D721Med (cell line): ENCODE measurements around the gene APOB.

ENCODE experiments used
- DNase-seq: peaks from one replicate; pipeline ENCODE4 v3.0.0; 2011; ENCODE audit warnings: low spot score; ENCODE audit not compliant: insufficient read length
- FAIRE-seq: peaks from 2 replicates; lab custom pipeline; 2011; peaks lifted over from hg19 to GRCh38; lab: Jason Lieb, UNC
- TF ChIP-seq, protein P1 (sequence below): IDR thresholded peaks from 2 replicates; pipeline ENCODE4 v1.5.1; 2012; ENCODE audit warnings: mild to moderate bottlenecking, control low read depth; ENCODE audit not compliant: insufficient read depth; ENCODE audit errors: missing control alignments

The APOB gene

DNA sequence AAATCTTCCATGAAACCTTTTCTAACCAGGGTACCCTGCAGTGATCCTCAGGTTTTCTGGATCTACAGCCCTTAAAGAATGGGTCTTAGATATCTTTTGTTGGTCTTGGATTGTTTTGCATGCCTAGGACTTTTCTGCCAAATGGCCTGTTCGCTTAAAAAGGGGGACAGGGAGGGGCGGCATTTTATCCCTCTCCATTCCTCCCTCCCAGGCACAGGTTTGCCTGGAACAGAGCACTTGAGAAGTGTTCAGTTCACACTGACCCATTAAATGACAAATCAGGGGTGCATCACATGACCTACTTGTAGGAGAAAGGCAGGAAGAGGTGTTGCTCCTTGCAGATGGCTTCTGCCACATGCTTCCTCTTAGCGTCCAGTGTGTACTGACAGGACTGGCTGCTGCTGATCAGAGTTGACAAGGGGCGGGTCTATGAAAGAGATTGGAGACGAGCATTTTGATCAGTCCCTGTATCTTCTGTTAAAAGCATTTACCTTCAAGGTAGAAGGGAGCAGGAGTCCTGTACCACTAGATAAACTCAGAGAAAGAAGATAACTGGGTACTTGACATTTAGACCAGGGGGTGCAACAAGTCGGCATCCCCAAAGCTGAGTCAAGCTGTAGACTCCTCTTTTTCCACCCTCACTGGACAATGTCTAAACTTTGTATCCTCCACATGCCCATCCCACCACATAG is 8.4 kb downstream of the APOB start:
- TF ChIP-seq, protein P1, sequence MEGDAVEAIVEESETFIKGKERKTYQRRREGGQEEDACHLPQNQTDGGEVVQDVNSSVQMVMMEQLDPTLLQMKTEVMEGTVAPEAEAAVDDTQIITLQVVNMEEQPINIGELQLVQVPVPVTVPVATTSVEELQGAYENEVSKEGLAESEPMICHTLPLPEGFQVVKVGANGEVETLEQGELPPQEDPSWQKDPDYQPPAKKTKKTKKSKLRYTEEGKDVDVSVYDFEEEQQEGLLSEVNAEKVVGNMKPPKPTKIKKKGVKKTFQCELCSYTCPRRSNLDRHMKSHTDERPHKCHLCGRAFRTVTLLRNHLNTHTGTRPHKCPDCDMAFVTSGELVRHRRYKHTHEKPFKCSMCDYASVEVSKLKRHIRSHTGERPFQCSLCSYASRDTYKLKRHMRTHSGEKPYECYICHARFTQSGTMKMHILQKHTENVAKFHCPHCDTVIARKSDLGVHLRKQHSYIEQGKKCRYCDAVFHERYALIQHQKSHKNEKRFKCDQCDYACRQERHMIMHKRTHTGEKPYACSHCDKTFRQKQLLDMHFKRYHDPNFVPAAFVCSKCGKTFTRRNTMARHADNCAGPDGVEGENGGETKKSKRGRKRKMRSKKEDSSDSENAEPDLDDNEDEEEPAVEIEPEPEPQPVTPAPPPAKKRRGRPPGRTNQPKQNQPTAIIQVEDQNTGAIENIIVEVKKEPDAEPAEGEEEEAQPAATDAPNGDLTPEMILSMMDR, result no peak
- FAIRE-seq (no peak), DNase-seq (no peak)

DNA sequence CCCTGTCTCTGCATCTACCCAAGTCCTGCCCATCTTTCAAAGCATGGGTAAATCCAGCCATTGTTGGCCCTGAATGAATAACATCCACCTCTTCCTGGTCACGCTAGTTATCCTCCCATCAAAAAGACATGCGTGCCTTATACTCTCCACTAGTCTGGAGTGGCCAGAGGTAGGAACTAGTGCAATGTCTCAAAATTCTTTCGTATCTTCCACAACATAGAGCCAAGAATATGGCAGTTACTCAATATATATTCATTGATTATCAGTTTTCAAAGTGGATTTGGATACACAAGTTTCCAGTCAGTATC is 8.9 kb downstream of the APOB start:
- FAIRE-seq (no peak), DNase-seq (no peak)
- TF ChIP-seq, protein P1, result no peak

DNA sequence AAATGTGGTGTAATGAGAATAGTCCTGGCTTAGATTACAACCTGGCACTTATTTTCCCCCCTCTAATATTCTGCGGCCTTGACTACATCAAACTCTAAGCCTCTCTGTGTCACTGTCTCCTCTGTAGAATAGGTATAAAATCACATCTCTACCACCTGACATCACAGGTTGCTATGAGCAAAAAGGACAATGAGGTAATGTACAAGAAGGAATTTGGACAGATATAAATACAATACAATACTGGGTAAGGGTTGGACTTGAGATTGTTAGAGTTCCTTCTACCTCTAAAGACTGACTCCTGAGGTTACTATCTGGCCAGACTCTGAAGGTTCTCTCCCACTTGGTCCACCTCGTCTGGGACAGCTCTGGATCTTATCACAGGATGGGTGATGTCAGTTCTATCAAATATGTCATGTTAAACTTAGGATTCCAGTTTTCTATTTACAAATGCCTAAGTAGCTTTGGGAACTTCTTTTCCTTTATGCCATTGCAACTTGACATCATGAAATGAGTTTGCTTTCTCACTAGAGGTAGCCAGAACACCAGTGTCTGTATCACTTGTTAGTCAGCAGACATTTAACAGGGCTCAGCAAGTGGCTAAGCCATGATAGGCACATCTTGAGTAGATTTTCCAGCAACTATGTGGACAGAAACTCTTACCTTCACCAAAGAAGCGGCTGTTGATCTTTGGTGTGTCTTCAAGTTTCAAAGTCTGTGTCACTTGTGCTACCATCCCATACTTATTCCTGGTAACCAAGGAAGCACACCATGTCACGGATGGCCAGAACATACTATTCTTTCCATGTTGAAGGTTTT is 9.5 kb downstream of the APOB start:
- no peak for FAIRE-seq

DNA sequence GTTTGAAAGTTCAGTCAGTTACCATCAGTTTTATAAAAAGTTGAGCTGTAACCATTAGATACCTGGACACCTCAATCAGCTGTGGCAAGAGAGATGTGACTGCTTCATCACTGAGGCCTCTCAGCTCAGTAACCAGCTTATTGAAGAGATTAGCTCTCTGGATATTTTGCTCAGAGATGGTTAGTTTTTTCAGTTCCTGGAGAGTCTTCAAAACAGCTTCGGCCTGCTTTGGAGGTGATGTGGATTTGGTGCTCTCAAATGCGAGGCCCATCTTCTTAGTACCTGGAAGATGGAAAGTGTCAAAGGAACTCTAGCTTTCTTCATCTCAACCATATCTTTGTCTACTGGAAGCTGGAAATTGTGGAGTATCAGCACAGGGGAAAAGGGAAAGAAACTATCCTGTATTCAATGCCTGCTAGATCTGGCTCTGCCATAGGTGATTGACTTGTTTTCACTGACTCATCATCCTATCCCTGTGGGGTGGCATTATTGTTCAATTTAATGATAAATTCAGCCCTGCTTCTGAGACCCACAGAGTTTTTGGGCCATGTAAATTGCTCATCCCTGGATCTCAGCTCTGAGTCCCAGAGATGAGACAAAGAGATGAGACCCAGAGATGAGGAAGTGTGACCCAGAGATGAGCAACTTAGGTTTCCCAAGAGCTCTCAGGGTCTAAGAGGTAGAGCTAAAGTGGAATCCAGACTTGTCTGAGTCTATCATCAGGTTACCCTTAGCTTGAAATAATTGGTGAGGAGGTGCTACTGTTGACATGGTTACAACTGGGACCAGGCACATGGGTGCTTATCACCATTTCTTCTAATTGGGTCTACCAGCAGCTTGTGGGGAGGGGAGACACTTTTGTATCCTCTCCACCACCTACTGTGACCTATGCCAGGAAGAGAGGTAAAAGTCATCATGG is 10.4 kb downstream of the APOB start:
- TF ChIP-seq, protein P1, result no peak
- FAIRE-seq (no peak), DNase-seq (no peak)

More for the DNA sequence above, 9.5 kb downstream of the APOB start:
- TF ChIP-seq, protein P1, result no peak
- no peak for DNase-seq

DNA sequence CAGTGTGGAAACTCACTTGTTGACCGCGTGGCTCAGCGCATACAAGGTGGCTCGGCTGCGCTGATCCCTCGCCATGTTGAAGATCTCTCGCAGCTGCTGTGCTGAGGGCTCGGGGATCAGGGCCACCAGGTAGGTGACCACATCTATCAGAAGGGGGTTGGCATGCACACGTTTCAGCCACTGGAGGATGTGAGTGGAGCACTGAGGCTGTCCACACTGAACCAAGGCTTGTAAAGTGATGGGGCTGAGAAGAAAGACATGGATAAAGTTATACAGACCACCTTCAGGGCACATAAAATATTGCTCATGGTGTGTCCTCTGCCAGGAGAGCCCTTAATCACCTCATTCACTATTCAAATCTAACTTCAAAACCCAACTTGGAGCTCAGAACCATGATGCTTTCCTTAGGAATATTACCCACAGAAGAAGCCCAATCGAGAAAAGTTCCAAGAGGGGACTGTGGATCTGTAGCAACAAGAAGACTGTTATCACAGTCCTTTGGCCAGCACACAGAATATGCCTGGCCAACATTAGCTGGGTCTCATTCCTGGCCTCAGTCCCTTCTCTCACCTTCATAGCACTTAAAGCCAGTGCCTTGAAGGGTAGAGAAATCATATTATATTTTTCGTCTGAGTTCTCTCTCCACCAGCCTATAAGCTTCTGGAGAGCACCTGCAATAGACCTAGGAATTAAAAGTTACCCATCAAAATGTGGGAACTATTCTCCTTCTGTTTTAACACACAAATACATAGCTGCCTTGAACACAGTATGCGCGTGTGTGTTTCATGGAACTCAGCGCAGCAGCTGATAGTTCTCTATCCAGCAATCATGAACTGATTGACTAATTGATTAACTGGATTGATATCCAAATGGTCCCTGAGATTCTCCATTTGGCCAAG is 11.3 kb downstream of the APOB start:
- DNase-seq (no peak), FAIRE-seq (no peak)
- TF ChIP-seq, protein P1, result no peak
